Activated naive CD4-positive, alpha-beta T cell treated with anti-CD3 and anti-CD28 coated beads, Interleukin-2, amount 50 U/mL, for 16 hours (primary cell): ENCODE measurements around the gene CUBN.

Source experiments
- DNase-seq: peaks from one replicate; pipeline ENCODE4 v3.0.0-alpha.2; 2020

The CUBN gene

GRCh38 chr10:17006631-17007417 lies 122.8 kb downstream of the CUBN start:
- no peak for DNase-seq

- DNase-seq = no peak
Measured at GRCh38 chr10:17005621-17006566, 123.7 kb downstream of the CUBN start.

- no peak for DNase-seq
Measured at GRCh38 chr10:17004801-17005380, 124.7 kb downstream of the CUBN start.

- DNase-seq = no peak
Measured at GRCh38 chr10:17003651-17004286, 125.8 kb downstream of the CUBN start.

GRCh38 chr10:17003151-17003550 lies 126.5 kb downstream of the CUBN start:
- DNase-seq = peak; percentile 39

GRCh38 chr10:17001961-17002749 lies 127.5 kb downstream of the CUBN start:
- DNase-seq = no peak

GRCh38 chr10:17001297-17001744 lies 128.3 kb downstream of the CUBN start:
- no peak for DNase-seq

- DNase-seq = no peak
Measured at GRCh38 chr10:16999665-17000451, 129.8 kb downstream of the CUBN start.

GRCh38 chr10:16996530-16996964 lies 133.1 kb downstream of the CUBN start:
- DNase-seq = no peak

GRCh38 chr10:16995867-16996529 lies 133.6 kb downstream of the CUBN start:
- DNase-seq = no peak

GRCh38 chr10:16993186-16993585 lies 136.4 kb downstream of the CUBN start:
- no peak for DNase-seq

- DNase-seq = no peak
Measured at GRCh38 chr10:16992611-16993119, 136.9 kb downstream of the CUBN start.

GRCh38 chr10:16991011-16991410 lies 138.6 kb downstream of the CUBN start:
- DNase-seq = no peak

GRCh38 chr10:16989826-16990293 lies 139.8 kb downstream of the CUBN start:
- no peak for DNase-seq

- DNase-seq = no peak
Measured at GRCh38 chr10:16988900-16989299, 140.7 kb downstream of the CUBN start.

GRCh38 chr10:16987976-16988610 lies 141.5 kb downstream of the CUBN start:
- DNase-seq = no peak

GRCh38 chr10:16987206-16987621 lies 142.4 kb downstream of the CUBN start:
- no peak for DNase-seq

GRCh38 chr10:16986406-16987205 lies 143.0 kb downstream of the CUBN start:
- DNase-seq = no peak

- no peak for DNase-seq
Measured at GRCh38 chr10:16986082-16986405, 143.6 kb downstream of the CUBN start.
